ENCODE results near the gene CERK. TPM values are rescaled to one million over a fixed set of nuclear protein-coding genes. Genes with fewer than 3 reads are reported as not detected.
A peak's percentile ranks its signal among the peaks of the same experiment; 100 is the strongest.

Gene CERK
- total RNA-seq, 4 donors from 2014 or later: 14.6 to 34.0 (median 26.6) TPM

DNA sequence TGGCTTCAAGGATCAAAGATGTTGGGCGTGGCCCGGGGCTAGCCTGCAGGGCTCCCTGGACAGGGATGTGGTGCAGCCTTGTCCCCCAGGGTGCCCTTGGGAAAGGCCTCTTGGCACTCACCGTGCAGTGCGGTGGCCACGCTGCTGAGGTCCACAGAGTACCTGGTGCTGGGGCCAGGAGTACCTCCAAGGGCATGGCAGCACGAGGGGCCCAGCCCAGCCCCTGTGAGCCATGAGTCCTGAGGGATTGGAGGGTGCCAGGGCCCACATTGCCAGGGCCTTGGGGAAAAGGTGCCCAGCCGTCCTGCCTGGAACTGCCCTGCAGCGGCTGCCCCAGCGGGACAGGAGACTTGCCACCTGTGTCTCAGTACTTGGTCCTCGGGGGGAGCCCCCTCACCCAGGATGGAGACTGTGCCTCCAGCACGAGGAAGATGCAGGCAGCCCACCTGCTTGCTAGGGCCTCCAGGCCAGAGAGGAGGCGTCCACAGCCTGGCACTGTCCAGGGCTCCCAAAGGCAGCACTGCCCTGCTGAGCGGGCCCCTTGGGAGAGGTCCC, 73.7 kb downstream of the CERK start:
- H3K4me1 ChIP-seq: peaks cover 21 to 27% (median 21%) of the 10 kb centered on the region in 3 donors
- WGBS, 2 donors: 93 to 100% methylated on average over 1 to 4 of the region's 13 CpGs
- TF ChIP-seq, protein P1, sequence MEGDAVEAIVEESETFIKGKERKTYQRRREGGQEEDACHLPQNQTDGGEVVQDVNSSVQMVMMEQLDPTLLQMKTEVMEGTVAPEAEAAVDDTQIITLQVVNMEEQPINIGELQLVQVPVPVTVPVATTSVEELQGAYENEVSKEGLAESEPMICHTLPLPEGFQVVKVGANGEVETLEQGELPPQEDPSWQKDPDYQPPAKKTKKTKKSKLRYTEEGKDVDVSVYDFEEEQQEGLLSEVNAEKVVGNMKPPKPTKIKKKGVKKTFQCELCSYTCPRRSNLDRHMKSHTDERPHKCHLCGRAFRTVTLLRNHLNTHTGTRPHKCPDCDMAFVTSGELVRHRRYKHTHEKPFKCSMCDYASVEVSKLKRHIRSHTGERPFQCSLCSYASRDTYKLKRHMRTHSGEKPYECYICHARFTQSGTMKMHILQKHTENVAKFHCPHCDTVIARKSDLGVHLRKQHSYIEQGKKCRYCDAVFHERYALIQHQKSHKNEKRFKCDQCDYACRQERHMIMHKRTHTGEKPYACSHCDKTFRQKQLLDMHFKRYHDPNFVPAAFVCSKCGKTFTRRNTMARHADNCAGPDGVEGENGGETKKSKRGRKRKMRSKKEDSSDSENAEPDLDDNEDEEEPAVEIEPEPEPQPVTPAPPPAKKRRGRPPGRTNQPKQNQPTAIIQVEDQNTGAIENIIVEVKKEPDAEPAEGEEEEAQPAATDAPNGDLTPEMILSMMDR (IDR thresholded peaks at IDR 0.05): no peak
- no peak for TF ChIP-seq POLR2A (IDR thresholded peaks at IDR 0.05)
- no peak for DNase-seq
- intact Hi-C loops (cut with DNase I): no loop called here
- no peak overlapping the region for H3K4me3 ChIP-seq
- no peak overlapping the region for H3K27ac ChIP-seq
- H3K9me3 ChIP-seq: no peaks in the 10 kb centered on the region
- peaks cover 34 to 85% (median 52%) of the 10 kb centered on the region in 3 donors for H3K36me3 ChIP-seq
- H3K27me3 ChIP-seq: no peaks in the 10 kb centered on the region

DNA sequence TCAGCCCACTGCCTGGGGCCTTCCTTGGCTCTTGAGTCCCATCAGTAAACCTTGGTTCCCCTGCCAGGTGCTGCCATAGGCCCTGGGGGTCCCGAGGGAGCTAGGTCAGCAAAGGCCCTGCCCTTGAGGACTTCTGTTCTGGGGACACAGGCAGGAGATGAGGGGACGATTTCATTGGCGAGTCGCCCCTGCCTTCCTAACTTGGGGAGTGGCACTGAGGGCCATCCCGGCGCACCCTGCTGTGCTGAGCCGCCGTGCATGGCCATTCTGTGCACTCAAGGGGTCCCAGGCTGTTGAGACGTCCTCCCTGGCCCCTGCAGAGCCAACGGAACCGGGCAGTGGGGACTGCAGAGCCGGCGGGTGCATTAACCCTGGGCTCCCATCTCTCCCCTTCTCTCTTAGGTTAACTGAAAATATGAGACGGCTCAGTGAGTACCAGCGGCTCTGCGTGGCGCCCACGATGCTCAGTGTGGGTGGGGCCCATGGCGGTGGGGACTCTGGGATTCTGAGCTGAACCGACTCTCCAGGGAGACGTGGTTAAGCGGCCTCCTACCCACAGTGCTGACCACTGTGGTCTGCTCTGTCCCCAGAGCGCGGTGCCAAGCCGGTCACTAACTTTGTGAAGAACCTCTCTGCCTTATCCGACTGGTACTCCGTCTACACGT, 74.5 kb downstream of the CERK start:
- no peak for DNase-seq
- H3K27me3 ChIP-seq: no peaks in the 10 kb centered on the region
- TF ChIP-seq POLR2A (IDR thresholded peaks at IDR 0.05): no peak
- TF ChIP-seq, protein P1 (IDR thresholded peaks at IDR 0.05): no peak
- intact Hi-C loops (cut with DNase I): no loop called here
- H3K4me1 ChIP-seq: peaks cover 21 to 35% (median 24%) of the 10 kb centered on the region in 3 donors
- no peak overlapping the region for H3K4me3 ChIP-seq
- H3K36me3 ChIP-seq: peaks cover 26 to 83% (median 45%) of the 10 kb centered on the region in 3 donors
- H3K9me3 ChIP-seq: no peaks in the 10 kb centered on the region
- no peak overlapping the region for H3K27ac ChIP-seq
- 93% methylated on average over 8 of the region's 28 CpGs; no CpG with 5 or more reads in 1 of the 2 donors for WGBS, 2 donors

DNA sequence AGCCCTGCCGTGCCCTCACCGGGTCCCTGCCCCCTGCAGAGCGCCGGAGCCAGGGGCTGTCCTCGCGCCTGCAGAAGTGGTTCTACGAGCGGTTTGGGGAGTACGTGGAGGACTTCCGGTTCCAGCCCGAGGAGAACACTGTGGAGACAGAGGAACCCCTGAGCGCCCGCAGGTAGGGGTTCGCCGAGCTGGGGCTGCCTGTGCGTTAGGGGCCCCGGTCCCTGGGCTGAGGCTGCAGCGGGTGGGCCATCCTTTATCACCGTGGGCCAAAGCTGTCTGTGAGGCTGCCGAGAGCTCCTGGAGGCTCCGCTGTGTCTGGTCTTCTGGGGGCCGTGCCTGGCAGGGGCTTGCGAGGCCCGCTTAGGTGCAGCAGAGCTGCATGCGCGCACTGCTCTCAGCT, 75.1 kb downstream of the CERK start:
- Histone ChIP-seq H3K27ac (no peak overlapping the region), H3K36me3 (peaks cover 21 to 80% (median 39%) of the 10 kb centered on the region in 3 donors), H3K4me1 (peaks cover 21 to 41% (median 30%) of the 10 kb centered on the region in 3 donors), H3K27me3 (no peaks in the 10 kb centered on the region), H3K9me3 (no peaks in the 10 kb centered on the region), H3K4me3 (no peak overlapping the region)
- no peak for DNase-seq
- WGBS, 2 donors: no CpG with 5 or more reads among the region's 26 CpGs
- TF ChIP-seq POLR2A (IDR thresholded peaks at IDR 0.05): no peak
- TF ChIP-seq, protein P1 (IDR thresholded peaks at IDR 0.05): no peak
- intact Hi-C loops (cut with DNase I): no loop called here

DNA sequence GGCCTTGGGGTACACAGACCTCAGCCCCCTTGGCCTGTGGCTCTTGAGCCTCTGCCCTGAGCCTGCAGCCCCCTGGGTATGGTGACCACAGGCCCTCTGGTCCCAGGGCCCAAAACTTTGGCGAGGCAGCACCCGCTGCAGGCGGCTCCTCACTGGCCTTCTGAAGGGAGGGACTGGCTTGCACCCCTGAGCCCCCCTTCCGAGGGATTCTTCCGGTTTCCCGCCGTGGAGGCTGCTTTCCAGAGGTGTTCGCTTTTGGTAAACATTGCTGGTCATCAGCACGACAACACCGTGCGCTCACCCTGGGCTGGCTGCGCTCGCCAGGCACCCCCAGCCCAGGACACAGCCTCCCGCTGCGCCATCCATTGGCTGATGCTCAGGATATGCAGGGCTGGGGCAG, 75.8 kb downstream of the CERK start:
- Histone ChIP-seq H3K9me3 (no peaks in the 10 kb centered on the region), H3K4me1 (peaks cover 21 to 49% (median 31%) of the 10 kb centered on the region in 3 donors), H3K27me3 (no peaks in the 10 kb centered on the region), H3K4me3 (no peak overlapping the region), H3K27ac (peak overlapping the region; percentile 63 to 83 (median 78)), H3K36me3 (peaks cover 20 to 73% (median 31%) of the 10 kb centered on the region in 3 donors)
- no peak for DNase-seq
- no CpG with 5 or more reads among the region's 15 CpGs for WGBS, 2 donors
- TF ChIP-seq, protein P1 (IDR thresholded peaks at IDR 0.05): no peak
- TF ChIP-seq POLR2A (IDR thresholded peaks at IDR 0.05): no peak
- intact Hi-C loops (cut with DNase I): no loop called here

DNA sequence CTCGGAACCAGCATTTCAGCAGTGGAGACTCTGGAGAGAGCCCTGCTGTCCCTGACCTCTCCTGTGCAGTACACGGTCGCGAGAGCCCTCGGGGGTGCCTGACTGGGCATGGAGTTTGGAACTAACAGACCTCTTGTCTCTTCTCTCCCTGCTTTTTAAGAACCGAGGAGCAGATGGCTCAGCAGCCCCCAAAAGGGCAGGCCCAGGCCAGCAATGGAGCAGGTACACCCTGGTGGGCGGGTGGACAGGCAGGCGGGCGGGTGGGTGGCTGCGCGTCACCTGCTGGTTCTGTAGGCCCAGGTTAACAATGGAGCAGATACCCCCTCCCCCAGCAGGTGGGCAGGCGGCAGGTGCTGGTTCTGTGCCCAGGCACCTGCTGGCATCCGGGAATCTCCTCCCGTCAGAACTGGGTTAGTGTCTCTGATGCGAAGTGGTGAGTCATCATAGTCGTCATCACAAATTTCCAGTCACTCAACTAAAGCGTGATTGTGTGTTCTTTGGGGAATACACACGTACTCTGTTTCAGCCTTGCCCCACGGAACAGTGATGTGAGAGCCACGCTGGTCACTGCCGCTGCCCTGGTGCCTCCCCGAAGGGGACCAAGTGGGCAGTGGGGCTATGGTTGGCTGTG, 76.7 kb downstream of the CERK start:
- WGBS, 2 donors: 39 to 48% methylated on average over 10 to 14 of the region's 22 CpGs
- H3K36me3 ChIP-seq: peaks cover 15 to 67% (median 26%) of the 10 kb centered on the region in 3 donors
- no peaks in the 10 kb centered on the region for H3K27me3 ChIP-seq
- no peak overlapping the region for H3K4me3 ChIP-seq
- peaks cover 21 to 58% (median 34%) of the 10 kb centered on the region in 3 donors for H3K4me1 ChIP-seq
- peak overlapping the region; percentile 63 to 83 (median 78) for H3K27ac ChIP-seq
- intact Hi-C loops (cut with DNase I): no loop called here
- DNase-seq: no peak
- TF ChIP-seq POLR2A (IDR thresholded peaks at IDR 0.05): no peak
- TF ChIP-seq, protein P1 (IDR thresholded peaks at IDR 0.05): no peak
- H3K9me3 ChIP-seq: no peaks in the 10 kb centered on the region

Measured in esophagus squamous epithelium (tissue), 5 donors.